NCI-H510A (cell line): ENCODE data around the gene IPMK.

Experiments
- DNase-seq: peaks from one replicate; lab custom pipeline; 2025; lab: John Stamatoyannopoulos, UW

Gene IPMK

GRCh38 chr10:58153751-58154150 lies 113.9 kb downstream of the IPMK start:
- no peak for DNase-seq

- DNase-seq = no peak
These were observed 114.9 kb downstream of the IPMK start for GRCh38 chr10:58152673-58153263.

- DNase-seq = no peak
These were observed 117.4 kb downstream of the IPMK start for GRCh38 chr10:58150290-58150689.

GRCh38 chr10:58143944-58144343 lies 123.8 kb downstream of the IPMK start:
- no peak for DNase-seq
